Right atrium auricular region (tissue), 2 donors: ENCODE measurements around the gene AGO1. TPM values are rescaled to one million over a fixed set of nuclear protein-coding genes. Genes with fewer than 3 reads are reported as not detected.

Experiments used
- DNase-seq: peaks from one replicate; pipeline ENCODE4 v3.0.0-alpha.2; 2019; ENCODE audit warnings: low spot score
- H3K27ac ChIP-seq, 2 donors: fragments of 200-600 bp; sonication (generic); 1 replicate in 1 of 2; 2 replicates in 1 of 2; pipeline ENCODE4 v1.5.1; 2016 to 2019
- H3K27me3 ChIP-seq, 2 donors: fragments of 200-600 bp; sonication (generic); one replicate each; pipeline versions ENCODE4 v1.5.1 to v1.6.0; 2017 to 2019
- H3K36me3 ChIP-seq: fragments of 200-600 bp; sonication (generic); one replicate; pipeline ENCODE4 v1.5.1; 2016
- H3K4me1 ChIP-seq, 2 donors: fragments of 200-600 bp; sonication (generic); one replicate each; pipeline versions ENCODE4 v1.5.1 to v1.6.0; 2017 to 2019
- H3K4me3 ChIP-seq, 2 donors: fragments of 200-600 bp; sonication (generic); 1 replicate in 1 of 2; 2 replicates in 1 of 2; pipeline ENCODE4 v1.5.1; 2017 to 2019; ENCODE audit warnings: mild to moderate bottlenecking in 1 of 2, moderate library complexity in 1 of 2
- H3K9me3 ChIP-seq, 2 donors: fragments of 200-600 bp; sonication (generic); one replicate each; pipeline ENCODE4 v1.5.1; 2019
- CTCF ChIP-seq, 2 donors: fragments of 200-600 bp; sonication (generic); IDR thresholded peaks; one replicate each; pipeline ENCODE4 v1.5.1; 2019; ENCODE audit warnings: antibody characterized with exemption in 2 of 2
- total RNA-seq, 2 donors: library from RNA; depleted of rRNA; stranded (reverse); fragments of >200 nt; gene quantifications; one replicate each; pipeline ENCODE4 v1.1.0, GENCODE V29; 2016

Gene AGO1
- total RNA-seq, 2 donors from 2014 or later, result 20.3 to 22.1 TPM

GRCh38 chr1:35932158-35932636, 49.2 kb downstream of the AGO1 start:
- Histone ChIP-seq H3K4me1 (peaks cover 0 to 27% of the 10 kb centered on the region in 2 donors), H3K4me3 (peak overlapping the region in 1 of 2 donors; percentile 81), H3K36me3 (no peaks in the 10 kb centered on the region), H3K27ac (peak overlapping the region in 1 of 2 donors; percentile 99), H3K9me3 (no peaks in the 10 kb centered on the region), H3K27me3 (no peaks in the 10 kb centered on the region)
- no peak for TF ChIP-seq CTCF (IDR thresholded peaks at IDR 0.05)
- no peak for DNase-seq

DNA sequence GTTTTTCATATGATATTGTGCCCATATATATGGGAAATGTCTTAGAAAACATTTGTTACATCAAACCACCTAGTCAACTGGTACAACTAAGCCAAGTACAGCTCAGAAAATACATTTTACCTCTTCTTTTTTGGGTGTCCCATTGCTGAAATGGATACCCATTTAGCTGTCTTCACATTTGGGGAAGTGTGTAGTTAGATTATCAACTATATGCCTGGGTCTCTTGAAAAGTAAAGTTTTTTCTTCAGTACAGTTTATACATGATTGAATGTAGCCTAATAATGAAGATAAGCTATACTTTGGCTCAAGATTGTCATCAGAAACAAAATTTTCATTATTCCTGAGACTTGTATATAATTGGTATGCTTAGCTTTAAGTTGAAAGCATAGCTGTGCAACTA, 49.9 kb downstream of the AGO1 start:
- Histone ChIP-seq H3K4me3 (no peak overlapping the region), H3K4me1 (peaks cover 0 to 27% of the 10 kb centered on the region in 2 donors), H3K36me3 (no peaks in the 10 kb centered on the region)

DNA sequence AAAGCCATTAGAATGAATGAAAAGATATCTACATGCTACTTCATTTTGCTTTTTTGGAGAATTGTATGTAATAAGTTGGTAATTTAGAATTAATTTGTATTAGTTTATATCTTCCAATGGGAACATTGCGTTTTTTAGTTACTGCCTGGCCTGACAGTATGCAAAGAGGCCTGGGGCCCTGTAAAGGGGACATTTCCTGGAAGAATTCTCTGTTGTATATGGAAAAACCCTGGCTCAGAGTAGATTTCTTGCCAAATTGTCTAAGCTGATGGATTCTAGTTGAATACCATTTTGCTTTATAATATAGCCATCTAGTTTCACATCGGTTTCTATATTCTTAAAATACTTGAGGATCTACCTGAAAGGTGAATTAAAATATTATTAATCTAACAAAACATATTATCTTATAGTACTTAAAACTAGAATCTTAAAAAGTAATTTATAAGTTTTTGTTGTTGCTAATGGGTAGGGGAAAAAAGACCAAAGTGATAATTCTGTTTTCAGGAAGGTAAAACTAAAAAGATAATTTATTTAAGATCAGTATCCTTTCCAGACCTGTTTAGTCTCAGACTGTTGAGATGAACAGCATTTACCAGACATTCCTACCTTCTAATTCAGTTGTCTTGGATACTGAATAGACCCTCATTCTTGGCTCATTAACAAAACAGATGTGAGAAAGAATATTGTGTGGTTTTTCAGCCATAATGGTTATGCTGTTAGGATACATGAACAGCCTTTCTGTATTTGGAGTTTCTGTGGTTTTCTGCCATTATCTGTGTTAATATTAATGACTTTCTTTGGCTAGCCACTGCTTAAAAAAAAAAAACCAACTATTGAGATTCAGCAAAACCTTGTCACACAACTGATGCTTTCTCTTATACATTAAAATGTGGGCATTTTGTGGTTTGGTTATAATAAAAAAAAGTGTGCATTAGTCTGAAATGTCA, 52.7 kb downstream of the AGO1 start:
- no peak for DNase-seq
- Histone ChIP-seq H3K4me3 (no peak overlapping the region), H3K36me3 (no peaks in the 10 kb centered on the region), H3K9me3 (no peaks in the 10 kb centered on the region), H3K27ac (no peak overlapping the region), H3K27me3 (no peaks in the 10 kb centered on the region), H3K4me1 (peaks cover 0 to 27% of the 10 kb centered on the region in 2 donors)
- no peak for TF ChIP-seq CTCF (IDR thresholded peaks at IDR 0.05)

More for the DNA sequence above, 49.9 kb downstream of the AGO1 start:
- no peak overlapping the region for H3K27ac ChIP-seq
- no peaks in the 10 kb centered on the region for H3K9me3 ChIP-seq
- H3K27me3 ChIP-seq, result no peaks in the 10 kb centered on the region
- no peak for DNase-seq
- TF ChIP-seq CTCF (IDR thresholded peaks at IDR 0.05), result no peak

GRCh38 chr1:35936838-35937237, 53.8 kb downstream of the AGO1 start:
- H3K36me3 ChIP-seq, result no peaks in the 10 kb centered on the region
- H3K4me3 ChIP-seq, result no peak overlapping the region
- H3K4me1 ChIP-seq, result peaks cover 0 to 30% of the 10 kb centered on the region in 2 donors
- H3K9me3 ChIP-seq, result no peaks in the 10 kb centered on the region
- no peak overlapping the region for H3K27ac ChIP-seq
- DNase-seq, result no peak
- H3K27me3 ChIP-seq, result no peaks in the 10 kb centered on the region
- no peak for TF ChIP-seq CTCF (IDR thresholded peaks at IDR 0.05)

- H3K4me3 ChIP-seq, result no peak overlapping the region
- H3K4me1 ChIP-seq, result peaks cover 0 to 25% of the 10 kb centered on the region in 2 donors
- H3K27me3 ChIP-seq, result no peaks in the 10 kb centered on the region
- H3K27ac ChIP-seq, result no peak overlapping the region
- no peaks in the 10 kb centered on the region for H3K9me3 ChIP-seq
- no peak for DNase-seq
- no peaks in the 10 kb centered on the region for H3K36me3 ChIP-seq
- no peak for TF ChIP-seq CTCF (IDR thresholded peaks at IDR 0.05)
Observed at GRCh38 chr1:35939484-35939883, 56.5 kb downstream of the AGO1 start.
